SU-DHL-6 (cell line): ENCODE results near the gene CLK2.

Experiments used
- EZH2phosphoT487 ChIP-seq: fragments of 200-600 bp; sonication (generic), shearing (Covaris generic); conservative IDR thresholded peaks from 2 replicates; pipeline ENCODE4 v1.6.1; 2018; ENCODE audit warnings: mild to moderate bottlenecking, antibody characterized with exemption, low read length, moderate library complexity, mixed read lengths
- TF ChIP-seq, protein P1 (sequence below): fragments of 200-600 bp; sonication (generic); IDR thresholded peaks from one replicate; pipeline ENCODE4 v1.5.1; 2017; ENCODE audit warnings: antibody characterized with exemption, mild to moderate bottlenecking, low read length, moderate library complexity; ENCODE audit not compliant: insufficient read depth, poor library complexity, severe bottlenecking

DNA sequence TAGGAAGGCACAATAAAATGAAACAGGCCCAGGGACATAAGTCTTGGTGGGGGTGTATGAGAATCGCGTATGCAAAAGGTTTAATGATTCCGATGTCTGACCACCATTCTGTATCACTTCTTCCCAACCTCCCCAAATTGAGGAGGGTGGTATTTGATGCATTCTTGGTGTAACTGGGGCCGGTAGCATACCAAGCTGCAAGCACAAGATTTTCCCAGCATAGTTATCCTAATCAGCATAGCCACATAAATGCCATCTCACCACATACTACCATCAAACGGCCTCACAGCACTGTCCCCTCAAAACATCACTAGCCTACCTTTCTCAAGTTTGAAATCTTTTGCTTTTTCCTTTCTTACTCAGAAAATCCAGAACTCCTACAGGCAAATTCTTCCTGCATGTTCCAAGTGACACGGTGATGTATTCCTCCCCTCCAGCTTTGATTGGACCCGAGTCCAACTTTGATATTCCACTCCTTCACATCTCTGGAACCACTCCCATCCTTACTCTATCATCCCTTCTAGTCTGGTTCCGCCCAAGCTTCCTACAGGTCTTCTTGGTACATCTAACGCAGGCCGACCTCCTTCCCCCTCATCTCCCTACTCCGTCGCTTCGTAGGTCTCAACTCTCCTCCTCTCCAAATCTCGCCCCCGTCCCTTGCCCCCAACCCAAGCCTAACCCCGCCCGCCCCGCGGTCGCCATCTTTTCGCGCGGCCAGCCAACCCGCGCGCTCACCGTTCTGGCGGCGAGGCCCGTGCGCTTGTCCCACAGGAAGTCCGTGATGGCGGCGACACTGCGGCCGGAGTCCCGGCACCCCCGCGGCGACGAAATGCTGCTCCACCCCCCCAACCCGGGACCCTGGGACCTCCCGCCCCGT, 600 bp downstream of the CLK2 start:
- TF ChIP-seq, protein P1, sequence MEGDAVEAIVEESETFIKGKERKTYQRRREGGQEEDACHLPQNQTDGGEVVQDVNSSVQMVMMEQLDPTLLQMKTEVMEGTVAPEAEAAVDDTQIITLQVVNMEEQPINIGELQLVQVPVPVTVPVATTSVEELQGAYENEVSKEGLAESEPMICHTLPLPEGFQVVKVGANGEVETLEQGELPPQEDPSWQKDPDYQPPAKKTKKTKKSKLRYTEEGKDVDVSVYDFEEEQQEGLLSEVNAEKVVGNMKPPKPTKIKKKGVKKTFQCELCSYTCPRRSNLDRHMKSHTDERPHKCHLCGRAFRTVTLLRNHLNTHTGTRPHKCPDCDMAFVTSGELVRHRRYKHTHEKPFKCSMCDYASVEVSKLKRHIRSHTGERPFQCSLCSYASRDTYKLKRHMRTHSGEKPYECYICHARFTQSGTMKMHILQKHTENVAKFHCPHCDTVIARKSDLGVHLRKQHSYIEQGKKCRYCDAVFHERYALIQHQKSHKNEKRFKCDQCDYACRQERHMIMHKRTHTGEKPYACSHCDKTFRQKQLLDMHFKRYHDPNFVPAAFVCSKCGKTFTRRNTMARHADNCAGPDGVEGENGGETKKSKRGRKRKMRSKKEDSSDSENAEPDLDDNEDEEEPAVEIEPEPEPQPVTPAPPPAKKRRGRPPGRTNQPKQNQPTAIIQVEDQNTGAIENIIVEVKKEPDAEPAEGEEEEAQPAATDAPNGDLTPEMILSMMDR, result no peak
- TF ChIP-seq EZH2phosphoT487, result no peak
